GM10266 (cell line): ENCODE results near the gene UBE3B.

Experiments used
- DNase-seq: peaks from one replicate; pipeline ENCODE4 v3.0.0; 2012; ENCODE audit errors: extremely low spot score
- CTCF ChIP-seq: IDR thresholded peaks from 2 replicates; pipeline ENCODE4 v1.5.1; 2012; ENCODE audit warnings: mild to moderate bottlenecking, low read depth; ENCODE audit not compliant: control insufficient read depth, insufficient read depth; ENCODE audit errors: missing control alignments

UBE3B gene

DNA sequence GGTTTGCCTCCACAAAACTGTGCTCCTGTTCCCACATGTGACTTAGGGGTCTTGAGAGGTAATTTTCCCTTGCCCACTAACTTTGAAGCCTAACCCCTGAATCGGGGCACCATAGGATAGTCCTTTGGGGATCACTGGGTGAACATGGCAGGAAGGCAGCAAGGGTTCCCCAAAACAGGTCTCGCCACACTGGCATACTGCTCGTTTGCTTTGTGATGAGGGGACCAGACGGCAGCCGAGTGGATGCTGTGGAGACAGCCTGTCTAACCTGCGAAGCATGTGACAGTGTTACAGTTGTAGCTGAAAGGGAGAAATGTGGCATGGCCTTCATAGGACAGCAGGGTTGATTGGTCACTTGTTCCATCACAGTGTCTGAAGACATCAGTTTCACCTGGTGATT, 42.4 kb downstream of the UBE3B start:
- TF ChIP-seq CTCF, result no peak
- DNase-seq, result no peak

DNA sequence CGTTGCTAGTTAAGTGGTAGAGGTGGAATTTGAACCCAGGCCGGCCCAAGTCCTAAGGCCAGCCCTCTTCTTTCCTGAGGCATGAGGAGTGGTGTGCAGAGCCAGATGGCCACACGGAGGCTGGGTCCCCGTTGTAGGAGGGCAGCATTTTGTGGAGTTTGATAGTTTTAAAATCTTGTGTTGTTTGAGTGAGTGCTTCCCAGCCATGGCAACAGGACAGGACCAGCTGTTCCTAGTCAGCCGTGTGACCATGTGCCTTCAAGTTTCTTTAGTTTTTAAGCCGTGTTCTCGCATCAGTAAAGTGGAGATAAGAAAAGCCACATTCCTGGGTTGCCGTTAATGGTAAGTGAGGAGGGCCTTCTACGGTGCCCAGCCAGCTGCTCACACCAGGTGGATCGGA, 44.4 kb downstream of the UBE3B start:
- no peak for TF ChIP-seq CTCF
- no peak for DNase-seq

- no peak for TF ChIP-seq CTCF
- no peak for DNase-seq
These were observed 45.6 kb downstream of the UBE3B start for GRCh38 chr12:109523071-109523470.

- no peak for DNase-seq
- TF ChIP-seq CTCF, result no peak
These were observed 46.1 kb downstream of the UBE3B start for GRCh38 chr12:109523504-109523903.

DNA sequence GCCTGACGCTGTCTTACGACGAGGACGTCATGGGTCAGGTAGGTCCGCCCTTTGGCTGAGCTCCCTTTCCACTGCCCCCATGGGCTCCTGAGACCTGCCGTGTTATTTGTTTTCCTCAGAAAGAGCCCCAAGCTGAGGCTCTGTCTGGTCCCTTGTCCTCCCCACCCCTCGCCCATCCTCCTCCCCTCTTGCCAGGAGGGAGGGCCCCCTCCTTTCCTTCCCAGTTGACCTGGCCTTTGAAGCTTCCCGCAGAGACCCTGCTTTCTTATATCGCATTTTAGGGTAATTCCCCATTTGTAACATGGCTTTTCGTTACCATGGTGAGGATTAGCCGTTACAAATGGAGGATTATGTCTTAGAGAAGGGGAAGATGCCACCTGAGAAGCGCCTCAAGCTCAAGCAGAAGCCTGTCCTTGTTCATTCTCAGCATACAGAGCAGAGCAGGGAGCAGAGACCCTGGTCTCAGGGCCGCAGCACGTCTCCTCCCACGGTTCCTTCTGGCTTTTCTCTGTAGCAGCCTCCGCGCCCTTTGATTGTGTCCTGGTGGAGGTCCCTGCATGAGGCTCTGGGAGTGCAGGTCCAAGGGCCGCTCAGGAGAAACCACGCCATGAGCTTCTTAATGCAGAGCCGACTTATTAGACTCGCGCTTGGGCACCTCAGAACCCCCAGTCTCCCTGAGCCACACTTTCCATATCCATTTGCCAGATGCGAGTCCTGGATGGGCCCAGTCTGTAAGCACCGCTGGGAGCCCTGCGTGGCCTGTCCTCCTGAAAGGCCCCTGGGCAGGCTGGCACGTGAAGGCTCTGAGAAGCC, 47.2 kb downstream of the UBE3B start:
- no peak for TF ChIP-seq CTCF
- DNase-seq, result no peak

DNA sequence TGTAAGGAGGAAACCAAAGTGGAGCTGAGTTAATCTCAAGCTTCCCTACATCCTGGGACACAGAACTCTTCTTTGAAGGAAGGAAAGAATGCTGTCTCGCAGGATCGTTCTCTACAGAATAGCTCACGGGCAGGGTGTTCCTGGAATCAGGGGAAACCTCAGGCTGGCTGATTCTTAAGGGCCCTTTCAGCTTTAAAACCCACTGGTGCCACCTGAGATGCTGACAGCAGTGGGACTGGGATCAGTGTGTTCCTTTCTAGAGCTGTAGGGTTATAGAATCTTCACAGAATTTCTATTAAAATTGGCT, 47.8 kb downstream of the UBE3B start:
- DNase-seq, result no peak
- TF ChIP-seq CTCF, result no peak

- TF ChIP-seq CTCF, result no peak
- DNase-seq, result no peak
These were observed 50.2 kb downstream of the UBE3B start for GRCh38 chr12:109527489-109528123.
